Hepatocyte (in vitro differentiated cells): ENCODE measurements around the gene P3H4. TPM values are rescaled to one million over a fixed set of nuclear protein-coding genes. Genes with fewer than 3 reads are reported as not detected.
"Not testable (repeated sequence)": the region's sequence is repeated elsewhere in the genome, so short reads cannot be mapped to it uniquely, and the experiment has no call there.

Source experiments
- DNase-seq: peaks from one replicate; pipeline ENCODE4 v3.0.0-alpha.2; 2016; ENCODE audit warnings: low spot score
- H2AFZ ChIP-seq: fragments of 200-600 bp; sonication (generic); 2 replicates; pipeline ENCODE4 v1.6.0; 2016; ENCODE audit warnings: antibody characterized with exemption, mild to moderate bottlenecking
- H3K27ac ChIP-seq: fragments of 200-600 bp; sonication (generic); 2 replicates; pipeline ENCODE4 v1.5.1; 2016; ENCODE audit warnings: mild to moderate bottlenecking
- H3K27me3 ChIP-seq: fragments of 200-600 bp; sonication (generic); 2 replicates; pipeline ENCODE4 v1.6.1; 2016
- H3K36me3 ChIP-seq: fragments of 200-600 bp; sonication (generic); replicated peaks from 2 replicates; pipeline ENCODE4 v1.5.1; 2016; ENCODE audit warnings: low read depth; ENCODE audit not compliant: insufficient read depth
- H3K4me1 ChIP-seq: fragments of 200-600 bp; sonication (generic); 2 replicates; pipeline ENCODE4 v1.5.1; 2016; ENCODE audit warnings: mild to moderate bottlenecking, moderate library complexity; ENCODE audit not compliant: insufficient read depth
- H3K4me2 ChIP-seq: fragments of 200-600 bp; sonication (generic); 2 replicates; pipeline ENCODE4 v1.6.0; 2016
- H3K4me3 ChIP-seq: fragments of 200-600 bp; sonication (generic); 2 replicates; pipeline ENCODE4 v1.5.1; 2016; ENCODE audit warnings: mild to moderate bottlenecking
- H3K79me2 ChIP-seq: fragments of 200-600 bp; sonication (generic); 2 replicates; pipeline ENCODE4 v1.6.0; 2017; ENCODE audit warnings: mild to moderate bottlenecking
- H3K9me2 ChIP-seq: fragments of 200-600 bp; sonication (generic); replicated peaks from 2 replicates; pipeline ENCODE4 v1.6.0; 2017; ENCODE audit warnings: mild to moderate bottlenecking; ENCODE audit not compliant: insufficient read depth
- H3K9me3 ChIP-seq: fragments of 200-600 bp; sonication (generic); 2 replicates; pipeline ENCODE4 v1.5.1; 2016; ENCODE audit warnings: low read depth, mild to moderate bottlenecking
- H4K20me1 ChIP-seq: fragments of 200-600 bp; sonication (generic); 2 replicates; pipeline ENCODE4 v1.6.0; 2016; ENCODE audit warnings: mild to moderate bottlenecking; ENCODE audit not compliant: insufficient read depth, poor library complexity, severe bottlenecking
- CTCF ChIP-seq: fragments of 200-600 bp; sonication (generic); IDR thresholded peaks from 2 replicates; pipeline ENCODE4 v1.5.1; 2016; ENCODE audit warnings: antibody characterized with exemption, mild to moderate bottlenecking; ENCODE audit not compliant: poor library complexity
- EZH2 ChIP-seq: fragments of 200-600 bp; sonication (generic); IDR thresholded peaks from 2 replicates; pipeline ENCODE4 v1.6.1; 2016; ENCODE audit warnings: antibody characterized with exemption, mild to moderate bottlenecking, borderline replicate concordance
- EZH2phosphoT487 ChIP-seq: fragments of 200-600 bp; sonication (generic); IDR thresholded peaks from one replicate; pipeline ENCODE4 v1.6.1; 2018; ENCODE audit warnings: antibody characterized with exemption, mild to moderate bottlenecking, low read depth, moderate library complexity; ENCODE audit not compliant: unreplicated experiment, severe bottlenecking
- WGBS: methylation state at CpG from one replicate; pipeline ENCODE4 v1.1.6; 2016; ENCODE audit warnings: low lambda C conversion rate; ENCODE audit errors: missing lambda C conversion rate; 5-methylcytosine and 5-hydroxymethylcytosine counted together
- polyA plus RNA-seq: library from polyadenylated mRNA; unstranded; fragments of >200 nt; fragmentation: Nextera tagmentation; extraction: Ambion mirVana; gene quantifications from 2 replicates; pipeline ENCODE4 v1.2.1, GENCODE V29; 2016
- total RNA-seq: library from RNA; depleted of rRNA; stranded (reverse); fragments of >200 nt; gene quantifications from 2 replicates; pipeline ENCODE4 v1.2.3, GENCODE V29; 2014

P3H4 gene
- total and polyA plus RNA-seq, 2 experiments from 2014 or later, result 62.6 to 110 TPM

- H3K4me1 ChIP-seq, result no peaks in the 10 kb centered on the region
- DNase-seq, result no peak
- H3K27ac ChIP-seq, result no peak overlapping the region
- no peaks in the 10 kb centered on the region for H3K9me2 ChIP-seq
- peaks cover 34% of the 10 kb centered on the region for H4K20me1 ChIP-seq
- H3K79me2 ChIP-seq, result peaks cover 52% of the 10 kb centered on the region
- WGBS, result 73% methylated on average over 4 of the region's 4 CpGs
- H2AFZ ChIP-seq, result no peak overlapping the region
- TF ChIP-seq CTCF (no peak), EZH2 (no peak), EZH2phosphoT487 (no peak)
- no peaks in the 10 kb centered on the region for H3K27me3 ChIP-seq
- H3K9me3 ChIP-seq, result no peaks in the 10 kb centered on the region
- H3K4me2 ChIP-seq, result no peak overlapping the region
- H3K36me3 ChIP-seq, result no peaks in the 10 kb centered on the region
- no peak overlapping the region for H3K4me3 ChIP-seq
These were observed 37.0 kb upstream of the P3H4 start for GRCh38 chr17:41848788-41849187.

- H4K20me1 ChIP-seq, result peaks cover 9% of the 10 kb centered on the region
- no peaks in the 10 kb centered on the region for H3K27me3 ChIP-seq
- H3K79me2 ChIP-seq, result peaks cover 14% of the 10 kb centered on the region
- H2AFZ ChIP-seq, result no peak overlapping the region
- no peak overlapping the region for H3K4me3 ChIP-seq
- H3K36me3 ChIP-seq, result no peaks in the 10 kb centered on the region
- no peak overlapping the region for H3K4me2 ChIP-seq
- H3K27ac ChIP-seq, result no peak overlapping the region
- no peaks in the 10 kb centered on the region for H3K9me2 ChIP-seq
- no peak for DNase-seq
- no peaks in the 10 kb centered on the region for H3K4me1 ChIP-seq
- WGBS, result 93% methylated on average over 6 of the region's 6 CpGs
- TF ChIP-seq EZH2phosphoT487 (no peak), EZH2 (no peak), CTCF (no peak)
- no peaks in the 10 kb centered on the region for H3K9me3 ChIP-seq
These were observed 33.2 kb upstream of the P3H4 start for GRCh38 chr17:41844971-41845370.

DNA sequence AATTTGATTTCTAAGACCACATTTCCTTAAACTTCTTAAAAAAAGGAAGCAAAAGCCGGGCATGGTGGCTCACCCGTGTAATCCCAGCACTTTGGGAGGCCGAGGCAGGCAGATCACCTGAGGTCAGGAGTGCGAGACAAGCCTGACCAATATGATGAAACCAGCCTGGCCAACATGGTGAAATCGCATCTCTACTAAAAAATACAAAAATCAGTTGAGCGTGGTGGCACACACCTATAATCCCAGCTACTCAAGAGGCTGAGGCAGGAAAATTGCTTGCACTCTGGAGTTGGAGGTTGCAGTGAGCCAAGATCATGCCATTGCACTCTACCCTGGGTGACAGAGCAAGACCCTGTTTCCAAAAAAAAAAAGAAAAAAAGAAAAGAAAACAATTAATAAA is 29.0 kb upstream of the P3H4 start:
- WGBS, result 94% methylated on average over 6 of the region's 6 CpGs
- H3K4me1 ChIP-seq, H3K9me3 ChIP-seq, H3K27ac ChIP-seq, H4K20me1 ChIP-seq, H3K9me2 ChIP-seq, H2AFZ ChIP-seq, DNase-seq, H3K36me3 ChIP-seq, H3K27me3 ChIP-seq, H3K79me2 ChIP-seq, H3K4me3 ChIP-seq, H3K4me2 ChIP-seq: not testable (repeated sequence)

- not testable (repeated sequence) for H3K4me2 ChIP-seq, H3K4me3 ChIP-seq, H3K27ac ChIP-seq, H3K27me3 ChIP-seq, H3K4me1 ChIP-seq, H3K9me2 ChIP-seq, H3K9me3 ChIP-seq, DNase-seq, H4K20me1 ChIP-seq, H3K36me3 ChIP-seq, H2AFZ ChIP-seq
- WGBS, result 100% methylated on average over 2 of the region's 2 CpGs
- peaks cover 18% of the 10 kb centered on the region for H3K79me2 ChIP-seq
These were observed 27.7 kb upstream of the P3H4 start for GRCh38 chr17:41839448-41839847.
